Liver (tissue), 9 donors: ENCODE results near the gene TP63. TPM values are rescaled to one million over a fixed set of nuclear protein-coding genes. Genes with fewer than 3 reads are reported as not detected.

Experiments used
- DNase-seq: peaks from one replicate; pipeline ENCODE4 v3.0.0-alpha.2; 2017; ENCODE audit warnings: low spot score
- H3K27ac ChIP-seq, 2 donors: one replicate each; pipeline ENCODE4 v1.7.0; 2013; ENCODE audit warnings: inconsistent platforms in 2 of 2, low read length in 2 of 2, control low read depth in 1 of 2, low read depth in 1 of 2, mild to moderate bottlenecking in 1 of 2
- H3K27me3 ChIP-seq, 4 donors: one replicate each; pipeline versions ENCODE4 v1.6.1 to v1.7.0; 2013; ENCODE audit warnings: low read length in 3 of 4, inconsistent platforms in 1 of 4, mild to moderate bottlenecking in 1 of 4, moderate library complexity in 1 of 4; ENCODE audit not compliant: control insufficient read depth in 4 of 4, insufficient read depth in 4 of 4
- H3K36me3 ChIP-seq, 4 donors: one replicate each; pipeline versions ENCODE4 v1.6.1 to v1.7.0; 2013; ENCODE audit warnings: low read length in 3 of 4, mild to moderate bottlenecking in 3 of 4, low read depth in 1 of 4, moderate library complexity in 1 of 4; ENCODE audit not compliant: control insufficient read depth in 4 of 4, insufficient read depth in 3 of 4
- H3K4me1 ChIP-seq, 4 donors: one replicate each; pipeline versions ENCODE4 v1.6.1 to v1.7.0; 2013; ENCODE audit warnings: low read length in 3 of 4, mild to moderate bottlenecking in 3 of 4, moderate library complexity in 1 of 4; ENCODE audit not compliant: control insufficient read depth in 4 of 4, insufficient read depth in 4 of 4
- H3K4me3 ChIP-seq, 3 donors: one replicate each; pipeline versions ENCODE4 v1.6.1 to v1.7.0; 2013; ENCODE audit warnings: low read length in 3 of 3, control low read depth in 1 of 3, low read depth in 1 of 3, mild to moderate bottlenecking in 1 of 3
- H3K9ac ChIP-seq, 2 donors: one replicate each; pipeline ENCODE4 v1.7.0; 2013; ENCODE audit warnings: low read length in 2 of 2, mild to moderate bottlenecking in 2 of 2, moderate library complexity in 2 of 2, control low read depth in 1 of 2, low read depth in 1 of 2
- H3K9me3 ChIP-seq, 4 donors: one replicate each; pipeline versions ENCODE4 v1.6.1 to v1.7.0; 2013; ENCODE audit warnings: low read length in 3 of 4; ENCODE audit not compliant: control insufficient read depth in 4 of 4
- ATF3 ChIP-seq: IDR thresholded peaks from 2 replicates; pipeline ENCODE4 v1.6.1; 2016; ENCODE audit warnings: antibody characterized with exemption
- CTCF ChIP-seq: fragments of 150-350 bp; IDR thresholded peaks from 2 replicates; pipeline ENCODE4 v1.5.1; 2017; ENCODE audit warnings: improper control_type of control experiment, low read depth, low read length; ENCODE audit not compliant: missing input control
- EGR1 ChIP-seq, 2 donors: IDR thresholded peaks; 2 replicates each; pipeline ENCODE4 v1.6.1; 2016 to 2018; ENCODE audit warnings: antibody characterized with exemption in 2 of 2, low read depth in 2 of 2
- FOXA1 ChIP-seq: IDR thresholded peaks from 2 replicates; pipeline ENCODE4 v1.6.1; 2016; ENCODE audit warnings: antibody characterized with exemption
- GABPA ChIP-seq, 2 donors: IDR thresholded peaks in 1 of 2; conservative IDR thresholded peaks in 1 of 2; 2 replicates each; pipeline ENCODE4 v1.6.1; 2016; ENCODE audit warnings: antibody characterized with exemption in 2 of 2, mild to moderate bottlenecking in 1 of 2, moderate library complexity in 1 of 2
- HNF4A ChIP-seq, 2 donors: conservative IDR thresholded peaks; 2 replicates each; pipeline ENCODE4 v1.6.1; 2016; ENCODE audit warnings: antibody characterized with exemption in 2 of 2, mild to moderate bottlenecking in 2 of 2
- HNF4G ChIP-seq: IDR thresholded peaks from 2 replicates; pipeline ENCODE4 v1.6.1; 2016; ENCODE audit warnings: antibody characterized with exemption
- JUND ChIP-seq, 2 donors: IDR thresholded peaks; 2 replicates each; pipeline ENCODE4 v1.6.1; 2016; ENCODE audit warnings: antibody characterized with exemption in 2 of 2
- MAX ChIP-seq: IDR thresholded peaks from 2 replicates; pipeline ENCODE4 v1.6.1; 2016; ENCODE audit warnings: antibody characterized with exemption
- NR2F2 ChIP-seq: IDR thresholded peaks from 2 replicates; pipeline ENCODE4 v1.6.1; 2016; ENCODE audit warnings: antibody characterized with exemption
- RAD21 ChIP-seq, 2 donors: IDR thresholded peaks; 2 replicates each; pipeline ENCODE4 v1.6.1; 2016; ENCODE audit warnings: antibody characterized with exemption in 2 of 2, mild to moderate bottlenecking in 2 of 2
- REST ChIP-seq: IDR thresholded peaks from 2 replicates; pipeline ENCODE4 v1.6.1; 2016; ENCODE audit warnings: antibody characterized with exemption, mild to moderate bottlenecking
- RXRA ChIP-seq, 2 donors: IDR thresholded peaks; 2 replicates each; pipeline ENCODE4 v1.6.1; 2017 to 2018; ENCODE audit warnings: antibody characterized with exemption in 2 of 2, mild to moderate bottlenecking in 1 of 2
- TAF1 ChIP-seq: conservative IDR thresholded peaks from 2 replicates; pipeline ENCODE4 v1.6.1; 2016; ENCODE audit warnings: antibody characterized with exemption, mild to moderate bottlenecking
- YY1 ChIP-seq: IDR thresholded peaks from 2 replicates; pipeline ENCODE4 v1.6.1; 2016; ENCODE audit warnings: antibody characterized with exemption, mild to moderate bottlenecking
- ZBTB33 ChIP-seq: IDR thresholded peaks from 2 replicates; pipeline ENCODE4 v1.6.1; 2016; ENCODE audit warnings: antibody characterized with exemption
- WGBS: extraction: QIAGEN DNeasy Blood & Tissue Kit; methylation state at CpG from one replicate; pipeline ENCODE4 v1.1.7; 2013; 5-methylcytosine and 5-hydroxymethylcytosine counted together
- polyA plus RNA-seq, 2 donors: library from polyadenylated mRNA; stranded (reverse) in 1 of 2; unstranded in 1 of 2; fragments of 200-250 nt in 1 of 2; fragments of >200 nt in 1 of 2; fragmentation: Nextera tagmentation in 1 of 2; extraction: Ambion mirVana in 1 of 2; gene quantifications; one replicate each; pipeline versions ENCODE4 v1.2.1 to v1.2.3, GENCODE V29; 2013 to 2015
- total RNA-seq, 2 donors: library from RNA; depleted of rRNA; stranded (reverse); fragments of >200 nt; gene quantifications; one replicate each; pipeline ENCODE4 v1.2.3, GENCODE V29; 2014
- donor health status: healthy.
- donor health status: healthy.
- donor health status: healthy.
- donor health status: healthy.
- donor health status: healthy.

Gene TP63
- total and polyA plus RNA-seq, 4 donors, result under 0.01 to 0.08 (median 0.05) TPM; not detected in 1

GRCh38 chr3:189883113-189883753, 252.0 kb downstream of the TP63 start:
- H3K36me3 ChIP-seq, result no peaks in the 10 kb centered on the region
- TF ChIP-seq NR2F2 (no peak), HNF4G (no peak), REST (no peak), FOXA1 (no peak), ATF3 (no peak), YY1 (no peak), EGR1 (IDR thresholded peaks at IDR 0.05; ENCODE audit: low read depth in 2 of 2) (no peak), RXRA (IDR thresholded peaks at IDR 0.05) (no peak)
- H3K9ac ChIP-seq, result no peak overlapping the region
- H3K4me3 ChIP-seq, result no peak overlapping the region
- 81% methylated on average over 4 of the region's 4 CpGs for WGBS
- no peaks in the 10 kb centered on the region for H3K27me3 ChIP-seq
- H3K9me3 ChIP-seq, result no peaks in the 10 kb centered on the region
- no peak overlapping the region for H3K27ac ChIP-seq
- no peak for DNase-seq
- no peaks in the 10 kb centered on the region for H3K4me1 ChIP-seq

GRCh38 chr3:189890496-189890895, 259.3 kb downstream of the TP63 start:
- WGBS, result 72% methylated on average over 4 of the region's 4 CpGs
- Histone ChIP-seq H3K4me3 (no peak overlapping the region), H3K27me3 (no peaks in the 10 kb centered on the region), H3K9me3 (no peaks in the 10 kb centered on the region), H3K36me3 (no peaks in the 10 kb centered on the region), H3K27ac (no peak overlapping the region), H3K4me1 (no peaks in the 10 kb centered on the region), H3K9ac (no peak overlapping the region)
- no peak for TF ChIP-seq RAD21 (IDR thresholded peaks at IDR 0.05)
- no peak for TF ChIP-seq HNF4A (conservative IDR thresholded peaks at IDR 0.05)
- no peak for TF ChIP-seq RXRA (IDR thresholded peaks at IDR 0.05)
- no peak for TF ChIP-seq TAF1
- TF ChIP-seq GABPA (IDR thresholded peaks at IDR 0.05 in 1 of 2, conservative IDR thresholded peaks at IDR 0.05 in 1 of 2), result no peak
- no peak for DNase-seq

GRCh38 chr3:189896533-189896932, 265.3 kb downstream of the TP63 start:
- H3K27ac ChIP-seq, result no peak overlapping the region
- no peak for DNase-seq
- no peaks in the 10 kb centered on the region for H3K4me1 ChIP-seq
- H3K4me3 ChIP-seq, result no peak overlapping the region
- H3K9me3 ChIP-seq, result no peaks in the 10 kb centered on the region
- H3K36me3 ChIP-seq, result no peaks in the 10 kb centered on the region
- H3K27me3 ChIP-seq, result no peaks in the 10 kb centered on the region
- WGBS, result 89% methylated on average over 3 of the region's 3 CpGs
- no peak overlapping the region for H3K9ac ChIP-seq
- TF ChIP-seq TAF1 (no peak), HNF4G (no peak), HNF4A (conservative IDR thresholded peaks at IDR 0.05) (no peak), NR2F2 (no peak), MAX (no peak), JUND (IDR thresholded peaks at IDR 0.05) (no peak), FOXA1 (no peak), RXRA (IDR thresholded peaks at IDR 0.05) (no peak), CTCF (no peak), ATF3 (no peak), RAD21 (IDR thresholded peaks at IDR 0.05) (no peak), YY1 (no peak), ZBTB33 (no peak), GABPA (IDR thresholded peaks at IDR 0.05 in 1 of 2, conservative IDR thresholded peaks at IDR 0.05 in 1 of 2) (no peak)
